SK-N-SH (cell line): ENCODE results near the gene PICK1.

ENCODE experiments used
- POLR2AphosphoS5 ChIP-seq: IDR thresholded peaks from 2 replicates; pipeline ENCODE4 v1.6.1; 2012; ENCODE audit warnings: low read depth, low read length
- RAD21 ChIP-seq: IDR thresholded peaks from 2 replicates; pipeline ENCODE4 v1.6.1; 2012; ENCODE audit warnings: mild to moderate bottlenecking, low read length

- TF ChIP-seq RAD21 (no peak), POLR2AphosphoS5 (no peak)
Measured at GRCh38 chr22:38072322-38073149, 15.3 kb downstream of the PICK1 start.
